Activated CD8-positive, alpha-beta T cell treated with anti-CD3 and anti-CD28 coated beads for 36 hours (primary cell): ENCODE results near the gene ANKS1B. TPM values are rescaled to one million over a fixed set of nuclear protein-coding genes. Genes with fewer than 3 reads are reported as not detected.

Experiments used
- ATAC-seq: fragments of 200-7000 bp; cut with Tn5 transposase; one replicate; pipeline ENCODE4 v1.10.0; 2021; ENCODE audit warnings: mild to moderate bottlenecking, moderate library complexity
- CTCF ChIA-PET: fragments of 350-600 bp; sonication (Branson Sonifier 250); formaldehyde crosslinking; loops from one replicate; lab custom pipeline; 2021; ENCODE audit warnings: antibody characterized with exemption; lab: Charles Lee
- POLR2A ChIA-PET: fragments of 350-600 bp; sonication (Branson Sonifier 250); formaldehyde crosslinking; loops from one replicate; lab custom pipeline; 2021; ENCODE audit warnings: antibody characterized with exemption; lab: Charles Lee
- DNase-seq: peaks from one replicate; pipeline ENCODE4 v3.0.0-alpha.2; 2020
- H3K27ac Mint-ChIP-seq: one replicate; pipeline ENCODE4 v1.8.0; 2021; ENCODE audit warnings: mild to moderate bottlenecking, mixed read lengths
- H3K27me3 Mint-ChIP-seq: one replicate; pipeline ENCODE4 v1.8.0; 2021; ENCODE audit warnings: mixed read lengths
- H3K36me3 Mint-ChIP-seq: one replicate; pipeline ENCODE4 v1.8.0; 2021; ENCODE audit warnings: low read depth, mixed read lengths
- H3K4me1 Mint-ChIP-seq: one replicate; pipeline ENCODE4 v1.8.0; 2021; ENCODE audit warnings: low read depth, mixed read lengths
- H3K4me3 Mint-ChIP-seq: one replicate; pipeline ENCODE4 v1.8.0; 2021; ENCODE audit warnings: mild to moderate bottlenecking, moderate library complexity, mixed read lengths
- H3K9me3 Mint-ChIP-seq: one replicate; pipeline ENCODE4 v1.8.0; 2021; ENCODE audit warnings: mixed read lengths
- intact Hi-C: fragments of 100-400 bp; cut with micrococcal nuclease; formaldehyde crosslinking; loops from one replicate; pipeline ENCODE4 v1.10.0; 2022
- total RNA-seq, 2 experiments: library from RNA; stranded (reverse); gene quantifications; one replicate each; pipeline ENCODE4 v1.2.3, GENCODE V29; 2021
- TF ChIP-seq, protein P1 (sequence below): fragments of 200-600 bp; IDR thresholded peaks from one replicate; pipeline ENCODE4 v1.8.0; 2022; ENCODE audit warnings: antibody characterized with exemption, mild to moderate bottlenecking

ANKS1B gene
- total RNA-seq, 2 experiments from 2014 or later = 0.54 TPM; not detected in 1

- peaks cover 13% of the 10 kb centered on the region for H3K4me1 Mint-ChIP-seq
- TF ChIP-seq, protein P1, sequence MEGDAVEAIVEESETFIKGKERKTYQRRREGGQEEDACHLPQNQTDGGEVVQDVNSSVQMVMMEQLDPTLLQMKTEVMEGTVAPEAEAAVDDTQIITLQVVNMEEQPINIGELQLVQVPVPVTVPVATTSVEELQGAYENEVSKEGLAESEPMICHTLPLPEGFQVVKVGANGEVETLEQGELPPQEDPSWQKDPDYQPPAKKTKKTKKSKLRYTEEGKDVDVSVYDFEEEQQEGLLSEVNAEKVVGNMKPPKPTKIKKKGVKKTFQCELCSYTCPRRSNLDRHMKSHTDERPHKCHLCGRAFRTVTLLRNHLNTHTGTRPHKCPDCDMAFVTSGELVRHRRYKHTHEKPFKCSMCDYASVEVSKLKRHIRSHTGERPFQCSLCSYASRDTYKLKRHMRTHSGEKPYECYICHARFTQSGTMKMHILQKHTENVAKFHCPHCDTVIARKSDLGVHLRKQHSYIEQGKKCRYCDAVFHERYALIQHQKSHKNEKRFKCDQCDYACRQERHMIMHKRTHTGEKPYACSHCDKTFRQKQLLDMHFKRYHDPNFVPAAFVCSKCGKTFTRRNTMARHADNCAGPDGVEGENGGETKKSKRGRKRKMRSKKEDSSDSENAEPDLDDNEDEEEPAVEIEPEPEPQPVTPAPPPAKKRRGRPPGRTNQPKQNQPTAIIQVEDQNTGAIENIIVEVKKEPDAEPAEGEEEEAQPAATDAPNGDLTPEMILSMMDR = no peak
- H3K9me3 Mint-ChIP-seq = no peaks in the 10 kb centered on the region
- POLR2A ChIA-PET = interaction anchor here (1.3 kb wide), 1 partner anchor 17 kb away, joined by 4 read pairs; no protein-coding TSS in a partner anchor
- H3K27me3 Mint-ChIP-seq = no peaks in the 10 kb centered on the region
- no peak overlapping the region for H3K4me3 Mint-ChIP-seq
- peaks cover 28% of the 10 kb centered on the region for H3K36me3 Mint-ChIP-seq
- H3K27ac Mint-ChIP-seq = no peak overlapping the region
- DNase-seq = no peak
- intact Hi-C loops = loop anchor here (5.0 kb wide), 1 partner anchor 301 kb away; no protein-coding TSS in a partner anchor
- CTCF ChIA-PET = no interaction called here
- no peak for ATAC-seq
Measured at GRCh38 chr12:98696036-98696646, 1288.6 kb downstream of the ANKS1B start.

DNA sequence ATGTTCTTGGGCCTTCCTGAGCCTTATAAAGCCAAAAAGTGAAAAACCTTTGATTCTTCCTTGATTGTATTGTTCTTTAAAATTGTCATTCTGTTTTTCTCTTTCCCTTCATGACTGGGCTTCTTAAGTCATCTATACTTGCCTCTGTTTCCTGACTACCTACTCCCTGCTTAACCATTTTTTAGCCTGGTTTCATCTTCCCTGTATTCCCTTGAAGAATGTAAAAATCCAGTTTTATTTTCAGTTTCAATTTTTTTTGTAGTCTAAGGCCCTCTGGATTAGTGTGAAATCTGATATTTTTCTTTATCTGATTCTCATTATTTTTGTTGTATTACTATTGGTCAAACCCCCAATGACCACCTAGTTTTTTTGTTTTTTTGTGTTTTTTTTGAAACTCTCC is 1293.4 kb downstream of the ANKS1B start:
- intact Hi-C loops = no loop called here
- Mint-ChIP-seq H3K4me3 (no peak overlapping the region), H3K9me3 (no peaks in the 10 kb centered on the region), H3K27ac (no peak overlapping the region), H3K4me1 (peaks cover 10% of the 10 kb centered on the region), H3K36me3 (peaks cover 32% of the 10 kb centered on the region), H3K27me3 (no peaks in the 10 kb centered on the region)
- no peak for DNase-seq
- no peak for ATAC-seq
- TF ChIP-seq, protein P1 = no peak
- POLR2A ChIA-PET = no interaction called here
- CTCF ChIA-PET = interaction anchor here (0.5 kb wide), 1 partner anchor 205 kb away, joined by 3 read pairs; no protein-coding TSS in a partner anchor

DNA sequence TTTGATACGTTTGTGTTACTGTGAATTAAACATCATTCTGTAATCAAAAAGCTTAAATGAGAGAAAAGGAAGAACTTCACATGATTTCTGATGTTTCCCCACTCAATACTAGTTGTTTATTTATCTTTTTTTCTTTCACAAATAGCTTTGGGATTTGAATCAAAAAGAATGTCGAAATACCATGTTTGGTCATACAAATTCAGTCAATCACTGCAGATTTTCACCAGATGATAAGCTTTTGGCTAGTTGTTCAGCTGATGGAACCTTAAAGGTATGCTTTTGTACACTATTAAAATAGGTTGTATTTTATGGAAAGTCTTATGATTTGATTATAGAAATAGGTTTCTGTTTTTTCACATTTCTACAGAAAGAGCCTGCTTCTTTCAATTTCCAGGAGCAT is 1298.1 kb downstream of the ANKS1B start:
- DNase-seq (no peak), ATAC-seq (no peak)
- H3K4me3 Mint-ChIP-seq = no peak overlapping the region
- no peak overlapping the region for H3K27ac Mint-ChIP-seq
- peaks cover 2% of the 10 kb centered on the region for H3K4me1 Mint-ChIP-seq
- H3K36me3 Mint-ChIP-seq = peaks cover 20% of the 10 kb centered on the region
- ChIA-PET CTCF (interaction anchor here (0.8 kb wide), 1 partner anchor 13 kb away, joined by 3 read pairs; no protein-coding TSS in a partner anchor), POLR2A (interaction anchor here (0.5 kb wide), 1 partner anchor 101 kb away, joined by 3 read pairs; no protein-coding TSS in a partner anchor)
- no peaks in the 10 kb centered on the region for H3K9me3 Mint-ChIP-seq
- TF ChIP-seq, protein P1 = no peak
- H3K27me3 Mint-ChIP-seq = no peaks in the 10 kb centered on the region
- intact Hi-C loops = no loop called here

Other genes with a start within 250 kb of the ANKS1B start
- 10 to 100 TPM; 39.6 to 41.3 TPM for gene BLTP3B, start 157.9 kb upstream of the ANKS1B start, total RNA-seq
- gene ACTR6, start 215.9 kb upstream of the ANKS1B start, total RNA-seq = 10 to 100 TPM; 26.3 to 30.9 TPM